ENCODE results near the gene COL12A1.

DNA sequence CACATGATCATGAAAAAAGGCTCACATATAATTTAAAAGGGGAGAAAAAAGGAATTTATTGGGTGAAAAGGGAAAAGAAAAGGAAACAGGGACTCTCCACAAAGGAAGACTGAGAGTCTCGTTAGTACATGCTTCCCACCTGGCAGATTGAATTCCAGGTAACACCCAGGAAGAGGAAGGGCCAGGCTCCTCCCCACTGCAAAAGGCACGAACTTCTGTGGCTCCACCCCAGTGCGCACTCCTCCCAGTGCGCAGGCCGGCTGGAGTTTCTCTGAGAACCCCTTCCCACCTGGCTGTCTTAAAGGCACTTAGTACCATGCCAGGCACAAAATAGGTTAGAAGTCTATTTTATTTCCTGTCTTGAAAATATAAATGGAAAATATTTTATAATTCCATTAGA, 129.8 kb downstream of the COL12A1 start:
- no peak for TF ChIP-seq CTCF (conservative IDR thresholded peaks at IDR 0.05; ENCODE audit: low read depth, low read length)
- TF ChIP-seq EZH2 (IDR thresholded peaks at IDR 0.05; ENCODE audit: borderline replicate concordance, low read depth, low read length, poor library complexity, severe bottlenecking) = no peak
